GM19035 (cell line): ENCODE data around the gene UGT1A10.
"Not testable (repeated sequence)": the region's sequence is repeated elsewhere in the genome, so short reads cannot be mapped to it uniquely, and the experiment has no call there.

Experiments used
- ATAC-seq: cut with Tn5 transposase; IDR thresholded peaks from one replicate; pipeline ENCODE4 v1.9.1; 2021; ENCODE audit not compliant: unreplicated experiment

The UGT1A10 gene

GRCh38 chr2:233691443-233692433 lies 55.5 kb downstream of the UGT1A10 start:
- ATAC-seq: no peak

GRCh38 chr2:233692648-233693047 lies 56.4 kb downstream of the UGT1A10 start, which contains the start of gene UGT1A6:
TSS of gene UGT1A6 (plus strand) at chr2:233692890. CDS start at chr2:233693005, 115 bp downstream.
- no peak for ATAC-seq

GRCh38 chr2:233693963-233694362 lies 57.7 kb downstream of the UGT1A10 start:
- ATAC-seq: no peak

GRCh38 chr2:233698740-233699139 lies 62.5 kb downstream of the UGT1A10 start:
- no peak for ATAC-seq

- no peak for ATAC-seq
These were observed 63.3 kb downstream of the UGT1A10 start for GRCh38 chr2:233699424-233700027.

- ATAC-seq: no peak
These were observed 63.9 kb downstream of the UGT1A10 start for GRCh38 chr2:233700028-233700635.

GRCh38 chr2:233700842-233701241 lies 64.6 kb downstream of the UGT1A10 start:
- not testable (repeated sequence) for ATAC-seq

- ATAC-seq: no peak
These were observed 66.0 kb downstream of the UGT1A10 start for GRCh38 chr2:233702238-233702637.

GRCh38 chr2:233705911-233706506 lies 69.8 kb downstream of the UGT1A10 start:
- no peak for ATAC-seq

- ATAC-seq: no peak
These were observed 70.5 kb downstream of the UGT1A10 start for GRCh38 chr2:233706720-233707119.

- no peak for ATAC-seq
These were observed 71.8 kb downstream of the UGT1A10 start for GRCh38 chr2:233707940-233708644.

- ATAC-seq: no peak
These were observed 72.7 kb downstream of the UGT1A10 start for GRCh38 chr2:233708942-233709341.

- no peak for ATAC-seq
These were observed 75.2 kb downstream of the UGT1A10 start for GRCh38 chr2:233711312-233712008.

GRCh38 chr2:233712611-233713261 lies 76.5 kb downstream of the UGT1A10 start, which contains the start of gene UGT1A5:
TSS of gene UGT1A5 (plus strand) at chr2:233712907. CDS start at chr2:233712992, 85 bp downstream.
- no peak for ATAC-seq

- ATAC-seq: no peak
These were observed 77.0 kb downstream of the UGT1A10 start for GRCh38 chr2:233713262-233713615.

GRCh38 chr2:233714121-233714520 lies 77.9 kb downstream of the UGT1A10 start:
- ATAC-seq: no peak

GRCh38 chr2:233718552-233718951 lies 82.3 kb downstream of the UGT1A10 start, which contains the start of gene UGT1A4:
TSS of gene UGT1A4 (plus strand) at chr2:233718736. CDS start at chr2:233718821, 85 bp downstream.
- ATAC-seq: no peak

GRCh38 chr2:233728723-233729301 lies 92.6 kb downstream of the UGT1A10 start, which contains the start of gene UGT1A3:
TSS of gene UGT1A3 (plus strand) at chr2:233729042. CDS start at chr2:233729127, 85 bp downstream.
- no peak for ATAC-seq
